Tibial nerve (tissue), 4 donors: ENCODE measurements around the gene SNED1. TPM values are rescaled to one million over a fixed set of nuclear protein-coding genes. Genes with fewer than 3 reads are reported as not detected.

ENCODE experiments used
- DNase-seq, 2 donors: peaks; one replicate each; pipeline ENCODE4 v3.0.0-alpha.2; 2019; ENCODE audit warnings: low spot score in 2 of 2
- H3K27ac ChIP-seq, 4 donors: fragments of 200-600 bp; sonication (generic) in 3 of 4; one replicate each; pipeline ENCODE4 v1.5.1; 2017 to 2019; ENCODE audit warnings: mild to moderate bottlenecking in 1 of 4
- H3K27me3 ChIP-seq, 2 donors: fragments of 200-600 bp; sonication (generic) in 1 of 2; one replicate each; pipeline versions ENCODE4 v1.5.1 to v1.6.0; 2017 to 2019
- H3K36me3 ChIP-seq, 3 donors: fragments of 200-600 bp; sonication (generic); one replicate each; pipeline ENCODE4 v1.5.1; 2018 to 2019
- H3K4me1 ChIP-seq, 4 donors: fragments of 200-600 bp; sonication (generic) in 3 of 4; one replicate each; pipeline ENCODE4 v1.5.1; 2017 to 2019
- H3K4me3 ChIP-seq, 4 donors: fragments of 200-600 bp; sonication (generic) in 3 of 4; one replicate each; pipeline ENCODE4 v1.5.1; 2017 to 2019; ENCODE audit warnings: mild to moderate bottlenecking in 1 of 4, moderate library complexity in 1 of 4
- H3K9me3 ChIP-seq, 4 donors: fragments of 200-600 bp; sonication (generic) in 3 of 4; one replicate each; pipeline ENCODE4 v1.5.1; 2017 to 2019
- CTCF ChIP-seq, 5 experiments: fragments of 200-600 bp in 3 of 5; fragments of 450-650 bp in 2 of 5; sonication (generic) in 3 of 5; IDR thresholded peaks; one replicate each; pipeline ENCODE4 v1.5.1; 2016 to 2019; ENCODE audit warnings: antibody characterized with exemption in 5 of 5, mild to moderate bottlenecking in 3 of 5, moderate library complexity in 2 of 5
- EP300 ChIP-seq, 2 donors: sonication (generic); formaldehyde crosslinking; IDR thresholded peaks; one replicate each; pipeline ENCODE4 v1.6.1; 2017; ENCODE audit warnings: antibody characterized with exemption in 2 of 2, mild to moderate bottlenecking in 1 of 2
- POLR2A ChIP-seq, 2 donors: fragments of 450-650 bp; IDR thresholded peaks; one replicate each; pipeline ENCODE4 v1.6.1; 2017; ENCODE audit warnings: antibody characterized with exemption in 2 of 2, mild to moderate bottlenecking in 2 of 2, moderate library complexity in 2 of 2
- WGBS, 2 donors: methylation state at CpG; one replicate each; pipeline ENCODE4 v1.1.5; 2018; 5-methylcytosine and 5-hydroxymethylcytosine counted together
- total RNA-seq, 4 donors: library from RNA; depleted of rRNA; stranded (reverse); fragments of >200 nt; gene quantifications; one replicate each; pipeline ENCODE4 v1.1.0, GENCODE V29; 2016

Gene SNED1
- total RNA-seq, 4 donors from 2014 or later = 116 to 226 (median 141) TPM

GRCh38 chr2:241066171-241066892, 67.9 kb downstream of the SNED1 start:
- H3K27ac ChIP-seq = no peak overlapping the region
- no peaks in the 10 kb centered on the region for H3K27me3 ChIP-seq
- no peak for DNase-seq
- TF ChIP-seq CTCF (IDR thresholded peaks at IDR 0.05) = no peak
- no peak for TF ChIP-seq POLR2A (IDR thresholded peaks at IDR 0.05)
- TF ChIP-seq EP300 (IDR thresholded peaks at IDR 0.05) = no peak
- H3K36me3 ChIP-seq = peaks cover 0 to 68% (median 0%) of the 10 kb centered on the region in 3 donors
- no peaks in the 10 kb centered on the region for H3K9me3 ChIP-seq
- peaks cover 0 to 23% (median 0%) of the 10 kb centered on the region in 4 donors for H3K4me1 ChIP-seq
- 88% methylated on average over 21 of the region's 21 CpGs for WGBS, 2 donors
- no peak overlapping the region for H3K4me3 ChIP-seq

- H3K27me3 ChIP-seq = no peaks in the 10 kb centered on the region
- peaks cover 0 to 23% (median 0%) of the 10 kb centered on the region in 4 donors for H3K4me1 ChIP-seq
- no peak overlapping the region for H3K27ac ChIP-seq
- peak in 1 of 2 donors; percentile 10 for DNase-seq
- TF ChIP-seq CTCF (IDR thresholded peaks at IDR 0.05) = no peak
- TF ChIP-seq EP300 (IDR thresholded peaks at IDR 0.05) = no peak
- no peak for TF ChIP-seq POLR2A (IDR thresholded peaks at IDR 0.05)
- WGBS, 2 donors = 53 to 64% methylated on average over 11 to 15 of the region's 15 CpGs
- H3K4me3 ChIP-seq = no peak overlapping the region
- H3K9me3 ChIP-seq = no peaks in the 10 kb centered on the region
- peaks cover 0 to 74% (median 0%) of the 10 kb centered on the region in 3 donors for H3K36me3 ChIP-seq
Observed at GRCh38 chr2:241066893-241067341, 68.5 kb downstream of the SNED1 start.

GRCh38 chr2:241067501-241068135, 69.2 kb downstream of the SNED1 start:
- Histone ChIP-seq H3K4me1 (peaks cover 0 to 19% (median 0%) of the 10 kb centered on the region in 4 donors), H3K27ac (no peak overlapping the region), H3K27me3 (no peaks in the 10 kb centered on the region), H3K9me3 (no peaks in the 10 kb centered on the region), H3K4me3 (no peak overlapping the region), H3K36me3 (peaks cover 0 to 81% (median 0%) of the 10 kb centered on the region in 3 donors)
- TF ChIP-seq EP300 (IDR thresholded peaks at IDR 0.05) (no peak), POLR2A (IDR thresholded peaks at IDR 0.05) (no peak), CTCF (IDR thresholded peaks at IDR 0.05) (no peak)
- 92 to 94% methylated on average over 16 to 21 of the region's 21 CpGs for WGBS, 2 donors
- DNase-seq = no peak

GRCh38 chr2:241068136-241068941, 69.9 kb downstream of the SNED1 start:
- Histone ChIP-seq H3K4me3 (no peak overlapping the region), H3K27ac (no peak overlapping the region), H3K36me3 (peaks cover 0 to 88% (median 0%) of the 10 kb centered on the region in 3 donors), H3K4me1 (peaks cover 0 to 12% (median 0%) of the 10 kb centered on the region in 4 donors), H3K27me3 (no peaks in the 10 kb centered on the region), H3K9me3 (no peaks in the 10 kb centered on the region)
- TF ChIP-seq CTCF (IDR thresholded peaks at IDR 0.05) (no peak), POLR2A (IDR thresholded peaks at IDR 0.05) (no peak), EP300 (IDR thresholded peaks at IDR 0.05) (no peak)
- WGBS, 2 donors = 84 to 88% methylated on average over 20 to 25 of the region's 25 CpGs
- DNase-seq = no peak
